ENCODE data around the gene HMGN1.

The HMGN1 gene

GRCh38 chr21:39307466-39307865, 41.4 kb downstream of the HMGN1 start:
- H3K4me3 ChIP-seq (ENCODE audit: low read length), result no peak overlapping the region
- peaks cover 2% of the 10 kb centered on the region for H3K36me3 ChIP-seq (ENCODE audit: control insufficient read depth, insufficient read depth, low read length)
- no peaks in the 10 kb centered on the region for H3K27me3 ChIP-seq (ENCODE audit: control insufficient read depth, insufficient read depth, low read length)
- H3K4me1 ChIP-seq (ENCODE audit: control insufficient read depth, insufficient read depth, low read length), result peaks cover 7% of the 10 kb centered on the region
- no peak overlapping the region for H3K27ac ChIP-seq (ENCODE audit: low read depth, low read length)
- H3K9ac ChIP-seq (ENCODE audit: low read length), result no peak overlapping the region

DNA sequence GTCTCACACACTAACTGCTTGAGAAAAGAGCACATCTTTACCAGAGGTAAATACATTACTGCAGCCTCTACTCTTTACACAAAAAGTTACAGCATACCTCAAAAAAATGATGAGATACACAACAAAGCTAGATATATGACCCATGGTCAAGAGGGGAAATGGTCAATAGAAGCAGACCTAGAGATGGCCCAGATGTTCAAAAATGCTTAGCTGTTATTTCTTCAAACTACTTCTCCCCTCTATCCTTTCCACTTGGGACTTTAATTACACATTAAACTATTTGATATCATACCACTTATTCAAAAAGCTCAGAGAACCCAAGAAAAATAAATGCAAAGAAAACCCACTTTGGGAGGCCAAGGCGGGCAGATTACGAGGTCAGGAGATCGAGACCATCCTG, 48.3 kb downstream of the HMGN1 start:
- no peak overlapping the region for H3K9ac ChIP-seq (ENCODE audit: low read length)
- H3K27me3 ChIP-seq (ENCODE audit: control insufficient read depth, insufficient read depth, low read length), result no peaks in the 10 kb centered on the region
- peaks cover 16% of the 10 kb centered on the region for H3K36me3 ChIP-seq (ENCODE audit: control insufficient read depth, insufficient read depth, low read length)
- no peak overlapping the region for H3K4me3 ChIP-seq (ENCODE audit: low read length)
- H3K27ac ChIP-seq (ENCODE audit: low read depth, low read length), result no peak overlapping the region
- no peaks in the 10 kb centered on the region for H3K4me1 ChIP-seq (ENCODE audit: control insufficient read depth, insufficient read depth, low read length)

DNA sequence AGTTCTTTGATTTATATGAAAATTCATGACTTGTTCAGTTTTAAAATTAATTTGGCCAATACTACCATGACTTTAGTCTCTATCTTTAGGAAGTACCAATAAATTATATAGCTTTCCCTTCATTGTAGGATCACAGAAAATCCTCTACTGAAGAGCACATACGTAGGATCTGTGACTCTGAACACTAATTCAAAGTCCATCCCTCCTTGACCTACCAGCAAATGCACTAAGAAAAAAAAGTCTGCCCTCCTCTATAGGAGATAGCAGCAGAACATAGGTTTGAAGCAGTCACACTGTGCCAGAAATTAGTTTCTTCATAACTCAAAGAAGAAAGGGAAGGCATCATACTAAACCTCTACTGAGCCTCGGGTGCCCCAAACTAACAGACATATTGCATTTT, 52.0 kb downstream of the HMGN1 start:
- Histone ChIP-seq H3K27me3 (ENCODE audit: control insufficient read depth, insufficient read depth, low read length) (no peaks in the 10 kb centered on the region), H3K9ac (ENCODE audit: low read length) (no peak overlapping the region), H3K4me3 (ENCODE audit: low read length) (no peak overlapping the region), H3K4me1 (ENCODE audit: control insufficient read depth, insufficient read depth, low read length) (no peaks in the 10 kb centered on the region), H3K36me3 (ENCODE audit: control insufficient read depth, insufficient read depth, low read length) (peaks cover 18% of the 10 kb centered on the region), H3K27ac (ENCODE audit: low read depth, low read length) (no peak overlapping the region)

Data from rectal smooth muscle tissue (tissue), 1 donor.